Activated CD4-positive, alpha-beta T cell treated with anti-CD3 and anti-CD28 coated beads for 36 hours (primary cell): Measurements from ENCODE around the gene ADGRL4. TPM values are rescaled to one million over a fixed set of nuclear protein-coding genes. Genes with fewer than 3 reads are reported as not detected.

Experiments used
- ATAC-seq: fragments of 200-7000 bp; cut with Tn5 transposase; one replicate; pipeline ENCODE4 v1.10.0; 2021; ENCODE audit warnings: mild to moderate bottlenecking, moderate library complexity
- CTCF ChIA-PET: fragments of 350-600 bp; sonication (Branson Sonifier 250); formaldehyde crosslinking; loops from one replicate; lab custom pipeline; 2021; ENCODE audit warnings: antibody characterized with exemption; lab: Charles Lee
- POLR2A ChIA-PET: fragments of 350-600 bp; sonication (Branson Sonifier 250); formaldehyde crosslinking; loops from one replicate; lab custom pipeline; 2021; ENCODE audit warnings: antibody characterized with exemption, inconsistent platforms; lab: Charles Lee
- DNase-seq: peaks from one replicate; pipeline ENCODE4 v3.0.0-alpha.2; 2020
- H3K27ac Mint-ChIP-seq: one replicate; pipeline ENCODE4 v1.8.0; 2021; ENCODE audit warnings: mixed read lengths
- H3K27me3 Mint-ChIP-seq: one replicate; pipeline ENCODE4 v1.8.0; 2021; ENCODE audit warnings: mixed read lengths
- H3K36me3 Mint-ChIP-seq: one replicate; pipeline ENCODE4 v1.8.0; 2021; ENCODE audit warnings: low read depth, mixed read lengths
- H3K4me1 Mint-ChIP-seq: one replicate; pipeline ENCODE4 v1.8.0; 2021; ENCODE audit warnings: mixed read lengths
- H3K4me3 Mint-ChIP-seq: one replicate; pipeline ENCODE4 v1.8.0; 2021; ENCODE audit warnings: mild to moderate bottlenecking, moderate library complexity, mixed read lengths
- H3K9me3 Mint-ChIP-seq: one replicate; pipeline ENCODE4 v1.8.0; 2021; ENCODE audit warnings: low read depth, mixed read lengths
- intact Hi-C, 2 experiments: fragments of 100-400 bp; cut with DNase I in 1 of 2; cut with micrococcal nuclease in 1 of 2; formaldehyde crosslinking; loops; one replicate each; pipeline versions ENCODE4 v1.14.2 to v1.15.1; 2022 to 2024; cut with DNase I, micrococcal nuclease
- total RNA-seq, 2 experiments: library from RNA; stranded (reverse); gene quantifications; one replicate each; pipeline ENCODE4 v1.2.3, GENCODE V29; 2021

The ADGRL4 gene
- total RNA-seq, 2 experiments from 2014 or later, result not detected

- intact Hi-C loops, result no loop called here
- CTCF ChIA-PET, result no interaction called here
- no peaks in the 10 kb centered on the region for H3K4me1 Mint-ChIP-seq
- peak overlapping the region; percentile 42 for H3K27ac Mint-ChIP-seq
- DNase-seq, result no peak
- H3K36me3 Mint-ChIP-seq, result no peaks in the 10 kb centered on the region
- POLR2A ChIA-PET, result no interaction called here
- H3K9me3 Mint-ChIP-seq, result no peaks in the 10 kb centered on the region
- H3K4me3 Mint-ChIP-seq, result no peak overlapping the region
- no peaks in the 10 kb centered on the region for H3K27me3 Mint-ChIP-seq
- no peak for ATAC-seq
These were observed 135.3 kb downstream of the ADGRL4 start for GRCh38 chr1:78871249-78871648.

GRCh38 chr1:78869136-78869535 lies 137.4 kb downstream of the ADGRL4 start:
- H3K4me1 Mint-ChIP-seq, result no peaks in the 10 kb centered on the region
- H3K36me3 Mint-ChIP-seq, result no peaks in the 10 kb centered on the region
- no peaks in the 10 kb centered on the region for H3K27me3 Mint-ChIP-seq
- H3K27ac Mint-ChIP-seq, result no peak overlapping the region
- DNase-seq, result no peak
- ChIA-PET CTCF (interaction anchor here (0.5 to 1.1 kb wide), 2 partner anchors 16 to 28 kb away, joined by 3 to 4 read pairs; no protein-coding TSS in a partner anchor), POLR2A (no interaction called here)
- H3K4me3 Mint-ChIP-seq, result no peak overlapping the region
- no peaks in the 10 kb centered on the region for H3K9me3 Mint-ChIP-seq
- ATAC-seq, result no peak
- intact Hi-C loops, result no loop called here

GRCh38 chr1:78864175-78864574 lies 142.4 kb downstream of the ADGRL4 start:
- H3K9me3 Mint-ChIP-seq, result no peaks in the 10 kb centered on the region
- CTCF ChIA-PET, result no interaction called here
- ATAC-seq (no peak), DNase-seq (no peak)
- no peak overlapping the region for H3K4me3 Mint-ChIP-seq
- peaks cover 3% of the 10 kb centered on the region for H3K27me3 Mint-ChIP-seq
- H3K36me3 Mint-ChIP-seq, result no peaks in the 10 kb centered on the region
- intact Hi-C loops, result no loop called here
- POLR2A ChIA-PET, result no interaction called here
- no peaks in the 10 kb centered on the region for H3K4me1 Mint-ChIP-seq
- no peak overlapping the region for H3K27ac Mint-ChIP-seq

- peaks cover 6% of the 10 kb centered on the region for H3K9me3 Mint-ChIP-seq
- DNase-seq (no peak), ATAC-seq (no peak)
- CTCF ChIA-PET, result no interaction called here
- peaks cover 2% of the 10 kb centered on the region for H3K4me1 Mint-ChIP-seq
- no peak overlapping the region for H3K27ac Mint-ChIP-seq
- no peaks in the 10 kb centered on the region for H3K36me3 Mint-ChIP-seq
- POLR2A ChIA-PET, result no interaction called here
- peaks cover 7% of the 10 kb centered on the region for H3K27me3 Mint-ChIP-seq
- intact Hi-C loops, result no loop called here
- H3K4me3 Mint-ChIP-seq, result no peak overlapping the region
These were observed 150.4 kb downstream of the ADGRL4 start for GRCh38 chr1:78856096-78856495.

- POLR2A ChIA-PET, result no interaction called here
- DNase-seq (no peak), ATAC-seq (peak; percentile 57)
- Mint-ChIP-seq H3K4me1 (peaks cover 2% of the 10 kb centered on the region), H3K27ac (no peak overlapping the region), H3K36me3 (no peaks in the 10 kb centered on the region), H3K4me3 (no peak overlapping the region), H3K27me3 (peaks cover 7% of the 10 kb centered on the region), H3K9me3 (peaks cover 6% of the 10 kb centered on the region)
- intact Hi-C loops, result no loop called here
- CTCF ChIA-PET, result no interaction called here
These were observed 151.3 kb downstream of the ADGRL4 start for GRCh38 chr1:78855258-78855657.

GRCh38 chr1:78854556-78854955 lies 152.0 kb downstream of the ADGRL4 start:
- intact Hi-C loops, result no loop called here
- Mint-ChIP-seq H3K27me3 (peaks cover 7% of the 10 kb centered on the region), H3K27ac (no peak overlapping the region), H3K4me1 (peaks cover 2% of the 10 kb centered on the region), H3K9me3 (peaks cover 6% of the 10 kb centered on the region), H3K4me3 (no peak overlapping the region), H3K36me3 (no peaks in the 10 kb centered on the region)
- no peak for DNase-seq
- ChIA-PET POLR2A (no interaction called here), CTCF (interaction anchor here (0.6 kb wide), 1 partner anchor 499 kb away, joined by 3 read pairs; no protein-coding TSS in a partner anchor)
- no peak for ATAC-seq

- ChIA-PET CTCF (interaction anchor here (0.6 kb wide), 1 partner anchor 851 kb away, joined by 5 read pairs; no protein-coding TSS in a partner anchor), POLR2A (no interaction called here)
- Mint-ChIP-seq H3K27me3 (no peaks in the 10 kb centered on the region), H3K36me3 (no peaks in the 10 kb centered on the region), H3K9me3 (no peaks in the 10 kb centered on the region), H3K4me3 (no peak overlapping the region), H3K4me1 (no peaks in the 10 kb centered on the region), H3K27ac (no peak overlapping the region)
- no peak for ATAC-seq
- intact Hi-C loops, result no loop called here
- DNase-seq, result no peak
These were observed 163.0 kb downstream of the ADGRL4 start for GRCh38 chr1:78843546-78843945.

GRCh38 chr1:78843111-78843510 lies 163.4 kb downstream of the ADGRL4 start:
- Mint-ChIP-seq H3K4me3 (no peak overlapping the region), H3K9me3 (no peaks in the 10 kb centered on the region), H3K27ac (no peak overlapping the region), H3K27me3 (no peaks in the 10 kb centered on the region), H3K4me1 (no peaks in the 10 kb centered on the region), H3K36me3 (no peaks in the 10 kb centered on the region)
- intact Hi-C loops, result no loop called here
- no peak for ATAC-seq
- CTCF ChIA-PET, result interaction anchor here (0.6 kb wide), 1 partner anchor 851 kb away, joined by 5 read pairs; no protein-coding TSS in a partner anchor
- DNase-seq, result no peak
- POLR2A ChIA-PET, result no interaction called here

- Mint-ChIP-seq H3K27ac (no peak overlapping the region), H3K27me3 (no peaks in the 10 kb centered on the region), H3K36me3 (no peaks in the 10 kb centered on the region), H3K9me3 (no peaks in the 10 kb centered on the region), H3K4me1 (peaks cover 10% of the 10 kb centered on the region), H3K4me3 (no peak overlapping the region)
- no peak for DNase-seq
- ATAC-seq, result no peak
- ChIA-PET CTCF (interaction anchor here (0.6 to 1.5 kb wide), 8 partner anchors 12 to 513 kb away, joined by 3 to 11 read pairs (median 3); no protein-coding TSS in a partner anchor), POLR2A (no interaction called here)
- intact Hi-C loops, result no loop called here
These were observed 165.9 kb downstream of the ADGRL4 start for GRCh38 chr1:78840453-78841271.
